ENCODE measurements around the gene VAC14. TPM values are rescaled to one million over a fixed set of nuclear protein-coding genes. Genes with fewer than 3 reads are reported as not detected.
"Not testable (repeated sequence)": the region's sequence is repeated elsewhere in the genome, so short reads cannot be mapped to it uniquely, and the experiment has no call there.

The VAC14 gene
- total RNA-seq, 1 donor = 37.1 TPM

DNA sequence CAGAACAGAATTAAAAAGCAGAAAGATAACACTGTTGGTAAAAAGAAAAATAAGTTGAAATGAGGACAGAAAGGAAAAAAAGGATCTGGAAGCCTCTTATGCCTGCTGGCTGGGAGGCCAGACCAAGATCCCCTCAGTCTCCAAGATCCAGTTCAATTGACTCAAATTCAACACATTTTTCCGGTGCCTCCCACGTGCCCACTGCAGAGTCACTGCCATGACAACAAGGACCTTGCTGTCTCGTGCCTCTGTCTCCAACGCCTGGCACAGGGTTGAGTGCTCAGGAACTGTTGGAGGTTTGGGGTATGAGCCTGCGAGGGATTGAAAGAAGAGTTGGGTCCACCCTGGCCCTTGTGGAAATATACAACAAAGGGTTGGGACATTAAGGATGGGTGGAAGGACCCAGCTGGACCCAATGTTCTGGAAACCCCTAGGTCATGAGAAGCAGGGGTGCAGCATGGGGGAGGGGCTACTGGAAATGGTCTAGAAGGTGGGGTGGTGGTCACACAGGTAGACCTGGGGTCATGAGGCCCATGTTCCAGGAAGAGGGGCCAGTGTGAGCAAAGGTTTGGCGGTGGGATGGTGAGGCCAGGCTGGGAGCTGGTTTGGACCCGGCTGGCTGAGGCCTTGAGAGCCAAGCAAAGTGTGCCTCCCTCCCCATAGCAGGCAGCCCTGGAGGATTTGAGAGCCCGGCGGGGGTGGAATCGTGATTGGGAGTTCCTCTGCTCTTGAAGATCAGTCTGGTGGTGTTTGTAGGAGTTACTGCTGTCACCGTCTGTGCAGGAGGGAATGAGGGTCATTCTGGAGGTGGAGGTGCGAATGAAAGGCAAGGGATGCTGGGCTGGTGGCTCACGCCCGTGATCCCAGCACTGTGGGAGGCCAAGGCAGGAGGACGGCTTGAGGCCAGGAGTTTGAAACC is 153.3 kb downstream of the VAC14 start:
- DNase-seq (ENCODE audit: low read depth) = no peak

DNA sequence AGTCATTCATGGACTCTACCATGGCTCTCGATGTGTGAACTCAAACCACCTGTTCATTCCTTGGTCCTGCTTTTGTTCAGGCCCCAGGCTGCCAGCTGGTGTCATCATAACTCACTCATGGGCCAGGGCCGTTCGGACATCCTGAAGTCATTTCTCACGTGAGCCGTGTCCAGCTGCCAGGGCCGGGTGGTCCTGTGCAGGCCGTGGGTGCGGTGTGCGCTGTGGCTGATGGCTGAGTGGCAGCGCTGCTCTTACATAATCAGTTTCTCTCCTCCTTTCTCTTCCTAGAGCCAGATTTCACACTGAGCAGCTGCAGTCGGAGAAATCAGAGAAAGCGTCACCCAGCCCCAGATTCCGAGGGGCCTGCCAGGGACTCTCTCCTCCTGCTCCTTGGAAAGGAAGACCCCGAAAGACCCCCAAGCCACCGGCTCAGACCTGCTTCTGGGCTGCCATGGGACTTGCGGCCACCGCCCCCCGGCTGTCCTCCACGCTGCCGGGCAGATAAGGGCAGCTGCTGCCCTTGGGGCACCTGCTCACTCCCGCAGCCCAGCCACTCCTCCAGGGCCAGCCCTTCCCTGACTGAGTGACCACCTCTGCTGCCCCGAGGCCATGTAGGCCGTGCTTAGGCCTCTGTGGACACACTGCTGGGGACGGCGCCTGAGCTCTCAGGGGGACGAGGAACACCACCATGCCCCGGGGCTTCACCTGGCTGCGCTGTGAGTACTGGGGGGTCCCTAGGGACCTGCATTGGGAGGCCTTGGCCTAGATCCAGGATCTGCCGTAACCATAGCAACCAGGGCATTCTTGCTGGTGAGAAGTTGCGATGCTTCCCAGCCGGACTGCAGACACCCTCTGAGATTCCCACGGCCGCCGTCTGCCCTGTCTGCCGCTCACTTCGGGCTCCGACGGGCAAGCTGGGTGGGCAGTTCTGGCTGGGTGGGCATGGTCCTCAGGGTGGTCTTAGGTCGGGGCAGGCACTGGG is 154.4 kb downstream of the VAC14 start, which contains the start of gene IL34:
Gene IL34, plus strand, starts transcription at position 300 of the 982 bp plus-strand sequence. Its CDS starts 389 bp downstream, at position 689.
- no peak for DNase-seq (ENCODE audit: low read depth)
- H3K4me3 ChIP-seq (ENCODE audit: low read depth, low read length) = no peak within 1 kb of the TSS
- TF ChIP-seq, protein P1, sequence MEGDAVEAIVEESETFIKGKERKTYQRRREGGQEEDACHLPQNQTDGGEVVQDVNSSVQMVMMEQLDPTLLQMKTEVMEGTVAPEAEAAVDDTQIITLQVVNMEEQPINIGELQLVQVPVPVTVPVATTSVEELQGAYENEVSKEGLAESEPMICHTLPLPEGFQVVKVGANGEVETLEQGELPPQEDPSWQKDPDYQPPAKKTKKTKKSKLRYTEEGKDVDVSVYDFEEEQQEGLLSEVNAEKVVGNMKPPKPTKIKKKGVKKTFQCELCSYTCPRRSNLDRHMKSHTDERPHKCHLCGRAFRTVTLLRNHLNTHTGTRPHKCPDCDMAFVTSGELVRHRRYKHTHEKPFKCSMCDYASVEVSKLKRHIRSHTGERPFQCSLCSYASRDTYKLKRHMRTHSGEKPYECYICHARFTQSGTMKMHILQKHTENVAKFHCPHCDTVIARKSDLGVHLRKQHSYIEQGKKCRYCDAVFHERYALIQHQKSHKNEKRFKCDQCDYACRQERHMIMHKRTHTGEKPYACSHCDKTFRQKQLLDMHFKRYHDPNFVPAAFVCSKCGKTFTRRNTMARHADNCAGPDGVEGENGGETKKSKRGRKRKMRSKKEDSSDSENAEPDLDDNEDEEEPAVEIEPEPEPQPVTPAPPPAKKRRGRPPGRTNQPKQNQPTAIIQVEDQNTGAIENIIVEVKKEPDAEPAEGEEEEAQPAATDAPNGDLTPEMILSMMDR (IDR thresholded peaks at IDR 0.05; ENCODE audit: insufficient read depth, low read depth, low read length) = no peak

More for the DNA sequence above, 153.3 kb downstream of the VAC14 start:
- TF ChIP-seq, protein P1 (IDR thresholded peaks at IDR 0.05; ENCODE audit: insufficient read depth, low read depth, low read length) = no peak
- H3K4me3 ChIP-seq (ENCODE audit: low read depth, low read length) = no peak overlapping the region

DNA sequence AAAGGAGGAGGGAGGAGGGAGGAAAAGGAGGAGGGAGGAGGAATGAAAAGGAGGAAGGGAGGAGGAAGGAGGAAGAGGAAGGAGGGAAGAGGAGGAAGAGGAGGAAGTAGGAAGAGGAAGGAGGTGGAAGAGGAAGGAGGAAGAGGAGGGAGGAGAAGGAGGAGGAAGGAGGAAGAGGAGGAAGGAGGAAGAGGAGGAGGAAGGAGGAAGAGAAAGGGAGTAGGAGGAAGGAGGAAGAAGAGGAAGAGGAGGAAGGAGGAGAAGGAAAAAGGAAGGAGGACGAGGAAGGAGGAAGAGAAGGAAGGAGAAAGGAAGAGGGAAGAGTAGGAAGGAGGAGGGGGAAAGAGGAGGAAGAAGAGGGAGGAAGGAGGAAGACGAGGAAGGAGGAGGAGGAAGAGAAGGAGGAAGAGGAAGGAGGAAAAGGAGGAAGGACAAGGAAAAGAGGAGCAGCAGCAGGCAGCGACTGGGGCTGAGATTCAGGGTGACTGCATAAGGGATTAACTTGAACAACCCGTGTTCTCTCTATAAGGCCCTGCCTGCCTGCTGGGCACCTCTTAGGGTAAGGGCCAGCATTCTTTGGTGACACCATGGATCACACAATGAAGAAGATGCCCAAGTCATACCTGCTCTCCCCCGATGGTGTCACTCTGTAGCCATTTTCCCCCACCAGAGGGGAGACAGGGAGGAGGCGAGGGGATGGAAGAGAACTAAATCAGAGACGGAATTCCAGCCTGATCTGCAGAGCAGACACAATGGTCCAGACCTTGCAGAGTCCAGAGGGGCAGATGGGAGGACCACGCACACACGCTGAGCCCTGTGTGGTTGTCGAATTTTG is 156.0 kb downstream of the VAC14 start:
- TF ChIP-seq, protein P1 (IDR thresholded peaks at IDR 0.05; ENCODE audit: insufficient read depth, low read depth, low read length) = no peak
- H3K4me3 ChIP-seq (ENCODE audit: low read depth, low read length) = no peak overlapping the region
- DNase-seq (ENCODE audit: low read depth) = no peak

DNA sequence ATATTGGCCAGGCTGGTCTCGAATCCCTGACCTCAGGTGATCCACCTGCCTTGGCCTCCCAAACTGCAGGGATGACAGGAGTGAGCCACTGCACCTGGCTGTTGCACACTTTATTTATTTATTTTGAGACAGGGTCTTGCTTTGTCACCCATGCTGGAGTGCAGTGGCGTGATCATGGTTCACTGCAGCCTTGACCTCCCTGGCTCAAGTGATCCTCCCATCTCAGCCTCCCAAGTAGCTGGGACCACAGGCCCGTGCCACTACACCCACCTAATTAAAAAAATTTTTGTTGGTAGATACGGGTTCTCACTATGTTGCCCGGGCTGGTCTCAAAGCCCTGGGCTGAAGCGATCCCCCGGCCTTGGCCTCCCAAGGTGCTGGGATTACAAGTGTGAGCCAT is 157.7 kb downstream of the VAC14 start:
- not testable (repeated sequence) for DNase-seq (ENCODE audit: low read depth); H3K4me3 ChIP-seq (ENCODE audit: low read depth, low read length)

DNA sequence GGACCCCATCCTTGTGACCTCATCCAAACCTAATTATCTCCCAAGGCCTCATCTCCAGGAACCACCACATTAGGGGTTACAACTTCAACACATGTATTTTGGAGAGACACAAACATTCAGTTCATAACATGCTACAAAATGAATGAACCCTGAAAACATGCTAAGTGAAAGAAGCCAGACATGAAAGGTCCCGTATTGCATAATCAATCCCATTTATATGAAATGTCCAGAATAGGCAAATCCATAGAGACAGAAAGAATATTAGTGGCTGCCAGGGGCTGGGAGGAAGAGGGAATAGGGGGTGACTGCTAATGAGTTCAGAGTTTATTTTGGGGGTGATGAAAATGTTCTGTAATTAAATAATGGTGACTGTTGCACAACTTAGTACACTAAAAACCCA is 158.3 kb downstream of the VAC14 start:
- DNase-seq (ENCODE audit: low read depth) = no peak
- no peak overlapping the region for H3K4me3 ChIP-seq (ENCODE audit: low read depth, low read length)
- TF ChIP-seq, protein P1 (IDR thresholded peaks at IDR 0.05; ENCODE audit: insufficient read depth, low read depth, low read length) = no peak

DNA sequence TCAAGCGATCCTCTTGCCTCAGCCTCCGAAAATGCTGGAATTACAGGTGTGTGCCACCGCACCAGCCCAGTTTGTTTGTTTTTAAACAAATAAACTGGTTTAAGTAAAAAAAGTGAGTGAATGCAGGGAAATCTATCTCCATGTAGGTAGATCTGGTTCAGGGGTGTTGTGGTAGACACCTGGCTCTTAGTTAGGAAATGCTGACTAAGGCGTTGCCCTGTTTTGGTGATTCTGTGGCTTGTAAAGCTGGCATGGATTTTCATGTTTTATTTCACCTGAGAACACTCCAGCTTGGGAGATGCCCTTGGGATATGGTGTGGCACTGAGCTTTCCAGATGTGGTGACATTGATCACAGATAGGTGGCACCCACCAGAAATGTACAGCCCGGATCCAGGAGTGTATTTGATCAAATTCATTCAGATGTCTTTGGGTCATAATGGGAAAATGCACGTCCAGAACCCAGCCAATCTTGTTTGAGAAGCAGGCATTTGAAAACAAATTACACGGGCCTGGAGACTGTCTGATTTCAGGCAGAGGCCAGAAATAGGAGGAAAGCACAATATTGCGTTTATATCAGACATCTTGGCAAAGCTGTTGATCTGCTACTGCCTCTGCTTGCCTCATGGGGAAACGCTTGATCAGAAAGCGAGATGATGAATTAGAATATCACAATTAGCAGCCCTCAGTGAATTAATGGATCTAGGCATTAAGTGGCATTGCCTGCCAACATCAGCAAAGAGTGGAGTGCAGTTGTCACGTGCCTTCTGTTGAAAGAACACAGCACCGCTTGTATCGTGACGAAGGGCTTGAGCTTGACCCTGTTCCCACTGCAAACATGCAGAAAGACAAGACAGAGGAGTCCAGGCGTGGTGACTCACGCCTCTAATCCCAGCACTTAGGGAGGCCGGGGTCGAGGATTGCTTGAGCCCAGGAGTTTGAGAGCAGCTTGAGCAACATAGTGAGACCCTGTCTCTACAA is 161.9 kb downstream of the VAC14 start:
- no peak overlapping the region for H3K4me3 ChIP-seq (ENCODE audit: low read depth, low read length)
- TF ChIP-seq, protein P1 (IDR thresholded peaks at IDR 0.05; ENCODE audit: insufficient read depth, low read depth, low read length) = no peak
- DNase-seq (ENCODE audit: low read depth) = peak; percentile 98

All from fibroblast of villous mesenchyme (primary cell).